Measurements from ENCODE around the gene NUDT5.
"Not testable (repeated sequence)": the region's sequence is repeated elsewhere in the genome, so short reads cannot be mapped to it uniquely, and the experiment has no call there.

NUDT5 gene

GRCh38 chr10:12186323-12186722 is 9.4 kb downstream of the NUDT5 start:
- no peak overlapping the region for H3K4me3 ChIP-seq (ENCODE audit: low read depth, low read length)
- H3K4me1 ChIP-seq (ENCODE audit: control insufficient read depth, insufficient read depth, low read length): peaks cover 5% of the 10 kb centered on the region; the same call in 1 of the 2 replicates
- no peak overlapping the region for H3K9ac ChIP-seq (ENCODE audit: low read length)
- peaks cover 39% of the 10 kb centered on the region for H3K36me3 ChIP-seq (ENCODE audit: control insufficient read depth, insufficient read depth, low read length)
- H3K9me3 ChIP-seq (ENCODE audit: control insufficient read depth, insufficient read depth, low read depth, low read length): no peaks in the 10 kb centered on the region
- no peak overlapping the region for H3K27ac ChIP-seq (ENCODE audit: low read depth, low read length)
- H3K27me3 ChIP-seq (ENCODE audit: control insufficient read depth, insufficient read depth, low read length): no peaks in the 10 kb centered on the region

- H3K27me3 ChIP-seq (ENCODE audit: control insufficient read depth, insufficient read depth, low read length): no peaks in the 10 kb centered on the region
- peaks cover 20% of the 10 kb centered on the region for H3K4me1 ChIP-seq (ENCODE audit: control insufficient read depth, insufficient read depth, low read length)
- H3K4me3 ChIP-seq (ENCODE audit: low read depth, low read length): no peak overlapping the region
- peaks cover 46% of the 10 kb centered on the region for H3K36me3 ChIP-seq (ENCODE audit: control insufficient read depth, insufficient read depth, low read length)
- H3K9me3 ChIP-seq (ENCODE audit: control insufficient read depth, insufficient read depth, low read depth, low read length): no peaks in the 10 kb centered on the region
- H3K9ac ChIP-seq (ENCODE audit: low read length): no peak overlapping the region
- no peak overlapping the region for H3K27ac ChIP-seq (ENCODE audit: low read depth, low read length)
Measured at GRCh38 chr10:12184165-12184564, 11.5 kb downstream of the NUDT5 start.

GRCh38 chr10:12181065-12181775 is 14.5 kb downstream of the NUDT5 start:
- Histone ChIP-seq H3K9ac (ENCODE audit: low read length) (no peak overlapping the region), H3K4me3 (ENCODE audit: low read depth, low read length) (no peak overlapping the region), H3K27ac (ENCODE audit: low read depth, low read length) (no peak overlapping the region; the same call in 1 of the 2 replicates), H3K36me3 (ENCODE audit: control insufficient read depth, insufficient read depth, low read length) (peaks cover 60% of the 10 kb centered on the region), H3K4me1 (ENCODE audit: control insufficient read depth, insufficient read depth, low read length) (peaks cover 20% of the 10 kb centered on the region), H3K9me3 (ENCODE audit: control insufficient read depth, insufficient read depth, low read depth, low read length) (no peaks in the 10 kb centered on the region), H3K27me3 (ENCODE audit: control insufficient read depth, insufficient read depth, low read length) (no peaks in the 10 kb centered on the region)

GRCh38 chr10:12180221-12180974 is 15.3 kb downstream of the NUDT5 start:
- Histone ChIP-seq H3K36me3 (ENCODE audit: control insufficient read depth, insufficient read depth, low read length) (peaks cover 56% of the 10 kb centered on the region), H3K4me3 (ENCODE audit: low read depth, low read length) (no peak overlapping the region), H3K9me3 (ENCODE audit: control insufficient read depth, insufficient read depth, low read depth, low read length) (no peaks in the 10 kb centered on the region)

GRCh38 chr10:12179606-12180170 is 16.0 kb downstream of the NUDT5 start:
- Histone ChIP-seq H3K4me1 (ENCODE audit: control insufficient read depth, insufficient read depth, low read length) (peaks cover 20% of the 10 kb centered on the region), H3K36me3 (ENCODE audit: control insufficient read depth, insufficient read depth, low read length) (peaks cover 54% of the 10 kb centered on the region), H3K9me3 (ENCODE audit: control insufficient read depth, insufficient read depth, low read depth, low read length) (no peaks in the 10 kb centered on the region), H3K4me3 (ENCODE audit: low read depth, low read length) (no peak overlapping the region), H3K9ac (ENCODE audit: low read length) (no peak overlapping the region), H3K27me3 (ENCODE audit: control insufficient read depth, insufficient read depth, low read length) (no peaks in the 10 kb centered on the region), H3K27ac (ENCODE audit: low read depth, low read length) (peak overlapping the region; percentile 63)

More at GRCh38 chr10:12180221-12180974, 15.3 kb downstream of the NUDT5 start:
- Histone ChIP-seq H3K27me3 (ENCODE audit: control insufficient read depth, insufficient read depth, low read length) (no peaks in the 10 kb centered on the region), H3K4me1 (ENCODE audit: control insufficient read depth, insufficient read depth, low read length) (peaks cover 20% of the 10 kb centered on the region), H3K27ac (ENCODE audit: low read depth, low read length) (peak overlapping the region; percentile 63; the same call in 1 of the 2 replicates), H3K9ac (ENCODE audit: low read length) (no peak overlapping the region)

- Histone ChIP-seq H3K27ac (ENCODE audit: low read depth, low read length) (no peak overlapping the region), H3K27me3 (ENCODE audit: control insufficient read depth, insufficient read depth, low read length) (no peaks in the 10 kb centered on the region), H3K36me3 (ENCODE audit: control insufficient read depth, insufficient read depth, low read length) (peaks cover 56% of the 10 kb centered on the region), H3K9ac (ENCODE audit: low read length) (no peak overlapping the region), H3K4me1 (ENCODE audit: control insufficient read depth, insufficient read depth, low read length) (peaks cover 20% of the 10 kb centered on the region), H3K9me3 (ENCODE audit: control insufficient read depth, insufficient read depth, low read depth, low read length) (no peaks in the 10 kb centered on the region), H3K4me3 (ENCODE audit: low read depth, low read length) (no peak overlapping the region)
Measured at GRCh38 chr10:12177642-12178041, 18.0 kb downstream of the NUDT5 start.

- not testable (repeated sequence) for H3K27ac ChIP-seq (ENCODE audit: low read depth, low read length); H3K9me3 ChIP-seq (ENCODE audit: control insufficient read depth, insufficient read depth, low read depth, low read length); H3K4me1 ChIP-seq (ENCODE audit: control insufficient read depth, insufficient read depth, low read length); H3K4me3 ChIP-seq (ENCODE audit: low read depth, low read length); H3K27me3 ChIP-seq (ENCODE audit: control insufficient read depth, insufficient read depth, low read length); H3K9ac ChIP-seq (ENCODE audit: low read length)
- peaks cover 72% of the 10 kb centered on the region for H3K36me3 ChIP-seq (ENCODE audit: control insufficient read depth, insufficient read depth, low read length)
Measured at GRCh38 chr10:12171512-12171911, 24.2 kb downstream of the NUDT5 start.

GRCh38 chr10:12165999-12166775 is 29.5 kb downstream of the NUDT5 start:
- no peaks in the 10 kb centered on the region for H3K4me1 ChIP-seq (ENCODE audit: control insufficient read depth, insufficient read depth, low read length)
- H3K9ac ChIP-seq (ENCODE audit: low read length): no peak overlapping the region
- H3K27me3 ChIP-seq (ENCODE audit: control insufficient read depth, insufficient read depth, low read length): no peaks in the 10 kb centered on the region
- H3K27ac ChIP-seq (ENCODE audit: low read depth, low read length): no peak overlapping the region
- H3K9me3 ChIP-seq (ENCODE audit: control insufficient read depth, insufficient read depth, low read depth, low read length): no peaks in the 10 kb centered on the region
- H3K36me3 ChIP-seq (ENCODE audit: control insufficient read depth, insufficient read depth, low read length): peaks cover 77% of the 10 kb centered on the region
- no peak overlapping the region for H3K4me3 ChIP-seq (ENCODE audit: low read depth, low read length)

GRCh38 chr10:12165036-12165435 is 30.7 kb downstream of the NUDT5 start:
- Histone ChIP-seq H3K4me1 (ENCODE audit: control insufficient read depth, insufficient read depth, low read length) (no peaks in the 10 kb centered on the region), H3K9me3 (ENCODE audit: control insufficient read depth, insufficient read depth, low read depth, low read length) (no peaks in the 10 kb centered on the region), H3K9ac (ENCODE audit: low read length) (no peak overlapping the region), H3K36me3 (ENCODE audit: control insufficient read depth, insufficient read depth, low read length) (peaks cover 73% of the 10 kb centered on the region), H3K27ac (ENCODE audit: low read depth, low read length) (no peak overlapping the region), H3K4me3 (ENCODE audit: low read depth, low read length) (no peak overlapping the region), H3K27me3 (ENCODE audit: control insufficient read depth, insufficient read depth, low read length) (no peaks in the 10 kb centered on the region)

- H3K36me3 ChIP-seq (ENCODE audit: control insufficient read depth, insufficient read depth, low read length): peaks cover 71% of the 10 kb centered on the region
- no peak overlapping the region for H3K4me3 ChIP-seq (ENCODE audit: low read depth, low read length)
- H3K27ac ChIP-seq (ENCODE audit: low read depth, low read length): no peak overlapping the region
- H3K9ac ChIP-seq (ENCODE audit: low read length): no peak overlapping the region
- H3K9me3 ChIP-seq (ENCODE audit: control insufficient read depth, insufficient read depth, low read depth, low read length): no peaks in the 10 kb centered on the region
- H3K27me3 ChIP-seq (ENCODE audit: control insufficient read depth, insufficient read depth, low read length): no peaks in the 10 kb centered on the region
- no peaks in the 10 kb centered on the region for H3K4me1 ChIP-seq (ENCODE audit: control insufficient read depth, insufficient read depth, low read length)
Measured at GRCh38 chr10:12164085-12164484, 31.6 kb downstream of the NUDT5 start.

Data from HUES6 (cell line).